ENCODE data around the gene PLSCR4. TPM values are rescaled to one million over a fixed set of nuclear protein-coding genes. Genes with fewer than 3 reads are reported as not detected.

Gene PLSCR4
- total and polyA plus RNA-seq, 4 donors, result 10.8 to 95.2 (median 20.8) TPM

DNA sequence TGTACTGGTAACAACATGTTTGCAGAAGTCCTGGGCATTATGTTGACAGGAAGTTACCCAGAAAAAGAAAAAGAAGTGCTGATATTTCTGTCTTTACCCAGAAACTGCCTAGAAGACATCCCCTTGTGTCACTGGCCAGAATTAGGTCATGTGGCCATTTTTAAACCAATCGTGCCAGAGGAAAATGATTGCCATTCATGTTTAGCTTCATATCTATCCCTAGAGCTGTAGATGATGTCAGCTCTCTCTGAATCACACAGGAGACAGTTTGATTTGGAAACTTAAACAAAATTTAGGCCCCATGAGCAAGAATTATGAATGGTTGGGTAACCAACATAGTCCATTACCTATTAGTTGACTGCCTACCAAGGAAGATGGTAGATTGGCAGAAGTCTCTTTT lies 81.0 kb downstream of the PLSCR4 start:
- Histone ChIP-seq H3K9me3 (ENCODE audit: control insufficient read depth in 4 of 4, insufficient read depth in 3 of 4, low read length in 3 of 4) (no peaks in the 10 kb centered on the region), H3K36me3 (ENCODE audit: control insufficient read depth in 4 of 4, insufficient read depth in 4 of 4, low read length in 4 of 4) (peaks cover 0 to 3% (median 0%) of the 10 kb centered on the region in 4 donors), H3K27ac (ENCODE audit: low read depth in 1 of 2, low read length in 1 of 2) (no peak overlapping the region), H3K4me1 (ENCODE audit: control insufficient read depth in 5 of 5, insufficient read depth in 5 of 5, low read length in 5 of 5) (peaks cover 0 to 5% (median 0%) of the 10 kb centered on the region in 5 donors), H3K27me3 (ENCODE audit: control insufficient read depth in 3 of 3, insufficient read depth in 3 of 3, low read length in 2 of 3) (no peaks in the 10 kb centered on the region), H3K9ac (ENCODE audit: insufficient read depth in 1 of 2, low read length in 2 of 2) (no peak overlapping the region), H3K4me3 (no peak overlapping the region)
- DNase-seq (no peak), ATAC-seq (ENCODE audit: insufficient read depth, low FRiP score) (no peak)
- 93% methylated on average over 1 of the region's 1 CpG for WGBS, 2 donors
- TF ChIP-seq, protein P1, sequence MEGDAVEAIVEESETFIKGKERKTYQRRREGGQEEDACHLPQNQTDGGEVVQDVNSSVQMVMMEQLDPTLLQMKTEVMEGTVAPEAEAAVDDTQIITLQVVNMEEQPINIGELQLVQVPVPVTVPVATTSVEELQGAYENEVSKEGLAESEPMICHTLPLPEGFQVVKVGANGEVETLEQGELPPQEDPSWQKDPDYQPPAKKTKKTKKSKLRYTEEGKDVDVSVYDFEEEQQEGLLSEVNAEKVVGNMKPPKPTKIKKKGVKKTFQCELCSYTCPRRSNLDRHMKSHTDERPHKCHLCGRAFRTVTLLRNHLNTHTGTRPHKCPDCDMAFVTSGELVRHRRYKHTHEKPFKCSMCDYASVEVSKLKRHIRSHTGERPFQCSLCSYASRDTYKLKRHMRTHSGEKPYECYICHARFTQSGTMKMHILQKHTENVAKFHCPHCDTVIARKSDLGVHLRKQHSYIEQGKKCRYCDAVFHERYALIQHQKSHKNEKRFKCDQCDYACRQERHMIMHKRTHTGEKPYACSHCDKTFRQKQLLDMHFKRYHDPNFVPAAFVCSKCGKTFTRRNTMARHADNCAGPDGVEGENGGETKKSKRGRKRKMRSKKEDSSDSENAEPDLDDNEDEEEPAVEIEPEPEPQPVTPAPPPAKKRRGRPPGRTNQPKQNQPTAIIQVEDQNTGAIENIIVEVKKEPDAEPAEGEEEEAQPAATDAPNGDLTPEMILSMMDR (IDR thresholded peaks at IDR 0.05; ENCODE audit: control extremely low read depth, extremely low read depth), result no peak

DNA sequence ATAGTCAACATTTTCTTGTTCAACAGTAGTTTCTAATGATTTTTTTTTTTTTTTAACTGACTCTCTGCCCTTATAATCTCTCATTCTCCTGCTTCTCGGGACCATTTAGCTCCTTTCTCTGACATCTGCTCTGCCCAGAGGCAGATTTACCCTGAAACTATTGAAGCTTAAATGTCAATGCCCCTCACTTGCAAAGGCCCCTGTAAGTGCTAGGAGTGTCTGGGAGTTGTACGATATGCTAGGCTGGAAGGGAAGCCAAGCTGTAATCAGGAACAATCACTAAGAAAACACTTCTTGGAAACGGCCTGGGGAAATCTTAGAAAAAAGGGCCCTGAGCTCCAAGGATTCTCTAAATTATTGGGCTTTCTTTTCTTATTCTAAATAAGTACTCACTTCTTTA lies 84.1 kb downstream of the PLSCR4 start:
- no peak overlapping the region for H3K9ac ChIP-seq (ENCODE audit: insufficient read depth in 1 of 2, low read length in 2 of 2)
- 56 to 77% methylated on average over 3 of the region's 3 CpGs for WGBS, 2 donors
- H3K4me3 ChIP-seq, result no peak overlapping the region
- DNase-seq (peak; percentile 32 to 87 (median 68)), ATAC-seq (ENCODE audit: insufficient read depth, low FRiP score) (no peak)
- H3K9me3 ChIP-seq (ENCODE audit: control insufficient read depth in 4 of 4, insufficient read depth in 3 of 4, low read length in 3 of 4), result no peaks in the 10 kb centered on the region
- TF ChIP-seq, protein P1 (IDR thresholded peaks at IDR 0.05; ENCODE audit: control extremely low read depth, extremely low read depth), result no peak
- no peaks in the 10 kb centered on the region for H3K27me3 ChIP-seq (ENCODE audit: control insufficient read depth in 3 of 3, insufficient read depth in 3 of 3, low read length in 2 of 3)
- H3K36me3 ChIP-seq (ENCODE audit: control insufficient read depth in 4 of 4, insufficient read depth in 4 of 4, low read length in 4 of 4), result no peaks in the 10 kb centered on the region
- H3K4me1 ChIP-seq (ENCODE audit: control insufficient read depth in 5 of 5, insufficient read depth in 5 of 5, low read length in 5 of 5), result peaks cover 0 to 15% (median 7%) of the 10 kb centered on the region in 5 donors
- no peak overlapping the region for H3K27ac ChIP-seq (ENCODE audit: low read depth in 1 of 2, low read length in 1 of 2)

DNA sequence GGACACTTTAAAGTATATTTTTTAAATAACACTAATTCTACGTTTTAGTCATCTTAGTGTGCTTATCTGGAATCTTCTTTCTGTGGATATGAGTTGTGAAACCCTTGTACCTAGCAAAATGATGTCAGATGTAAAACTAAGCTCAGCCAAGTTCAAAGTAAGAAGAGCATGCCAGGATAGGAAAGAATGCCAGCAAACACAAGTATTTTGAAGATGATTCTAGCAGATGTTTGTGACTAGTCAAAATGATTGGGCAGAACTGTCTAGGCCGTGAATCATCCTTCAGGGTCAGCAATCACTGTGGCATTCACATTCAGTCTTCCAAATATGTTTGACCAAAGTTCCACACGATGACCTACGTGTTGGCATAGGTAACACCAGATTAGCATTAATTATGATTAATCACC lies 84.5 kb downstream of the PLSCR4 start:
- Histone ChIP-seq H3K4me1 (ENCODE audit: control insufficient read depth in 5 of 5, insufficient read depth in 5 of 5, low read length in 5 of 5) (peaks cover 0 to 17% (median 8%) of the 10 kb centered on the region in 5 donors), H3K36me3 (ENCODE audit: control insufficient read depth in 4 of 4, insufficient read depth in 4 of 4, low read length in 4 of 4) (no peaks in the 10 kb centered on the region), H3K9ac (ENCODE audit: insufficient read depth in 1 of 2, low read length in 2 of 2) (no peak overlapping the region), H3K27ac (ENCODE audit: low read depth in 1 of 2, low read length in 1 of 2) (no peak overlapping the region), H3K4me3 (no peak overlapping the region), H3K9me3 (ENCODE audit: control insufficient read depth in 4 of 4, insufficient read depth in 3 of 4, low read length in 3 of 4) (no peaks in the 10 kb centered on the region), H3K27me3 (ENCODE audit: control insufficient read depth in 3 of 3, insufficient read depth in 3 of 3, low read length in 2 of 3) (no peaks in the 10 kb centered on the region)
- 70 to 84% methylated on average over 4 of the region's 4 CpGs for WGBS, 2 donors
- DNase-seq, result no peak
- no peak for ATAC-seq (ENCODE audit: insufficient read depth, low FRiP score)
- TF ChIP-seq, protein P1 (IDR thresholded peaks at IDR 0.05; ENCODE audit: control extremely low read depth, extremely low read depth), result no peak

DNA sequence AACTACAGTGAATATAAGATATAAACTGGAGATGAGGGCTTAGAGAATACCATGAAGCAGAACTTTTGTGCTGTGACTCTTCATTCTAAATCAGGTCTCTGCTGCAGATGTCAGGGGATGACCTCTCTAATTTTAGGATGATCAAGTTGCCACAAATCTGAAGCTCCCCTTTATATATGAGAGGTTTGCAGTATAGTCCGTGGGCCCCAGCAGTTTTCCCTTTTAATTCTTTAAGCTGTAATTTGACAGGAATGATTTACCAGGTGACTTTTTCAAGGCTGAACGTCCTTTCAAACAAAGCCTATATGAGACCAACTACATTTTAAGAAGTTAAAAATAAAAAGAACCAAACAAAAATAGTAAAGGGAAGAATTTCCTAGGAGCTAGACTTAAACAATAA lies 85.0 kb downstream of the PLSCR4 start:
- 73 to 76% methylated on average over 2 of the region's 2 CpGs for WGBS, 2 donors
- Histone ChIP-seq H3K27ac (ENCODE audit: low read depth in 1 of 2, low read length in 1 of 2) (no peak overlapping the region), H3K9me3 (ENCODE audit: control insufficient read depth in 4 of 4, insufficient read depth in 3 of 4, low read length in 3 of 4) (no peaks in the 10 kb centered on the region), H3K9ac (ENCODE audit: insufficient read depth in 1 of 2, low read length in 2 of 2) (no peak overlapping the region), H3K4me3 (no peak overlapping the region), H3K27me3 (ENCODE audit: control insufficient read depth in 3 of 3, insufficient read depth in 3 of 3, low read length in 2 of 3) (no peaks in the 10 kb centered on the region), H3K36me3 (ENCODE audit: control insufficient read depth in 4 of 4, insufficient read depth in 4 of 4, low read length in 4 of 4) (no peaks in the 10 kb centered on the region), H3K4me1 (ENCODE audit: control insufficient read depth in 5 of 5, insufficient read depth in 5 of 5, low read length in 5 of 5) (peaks cover 0 to 17% (median 8%) of the 10 kb centered on the region in 5 donors)
- no peak for ATAC-seq (ENCODE audit: insufficient read depth, low FRiP score)
- no peak for DNase-seq
- TF ChIP-seq, protein P1 (IDR thresholded peaks at IDR 0.05; ENCODE audit: control extremely low read depth, extremely low read depth), result no peak

Data from lung (tissue), 12 donors.